ENCODE measurements around the gene MYH14. TPM values are rescaled to one million over a fixed set of nuclear protein-coding genes. Genes with fewer than 3 reads are reported as not detected.
"Not testable (repeated sequence)": the region's sequence is repeated elsewhere in the genome, so short reads cannot be mapped to it uniquely, and the experiment has no call there.

The MYH14 gene
- total RNA-seq, 2 experiments from 2014 or later = not detected

DNA sequence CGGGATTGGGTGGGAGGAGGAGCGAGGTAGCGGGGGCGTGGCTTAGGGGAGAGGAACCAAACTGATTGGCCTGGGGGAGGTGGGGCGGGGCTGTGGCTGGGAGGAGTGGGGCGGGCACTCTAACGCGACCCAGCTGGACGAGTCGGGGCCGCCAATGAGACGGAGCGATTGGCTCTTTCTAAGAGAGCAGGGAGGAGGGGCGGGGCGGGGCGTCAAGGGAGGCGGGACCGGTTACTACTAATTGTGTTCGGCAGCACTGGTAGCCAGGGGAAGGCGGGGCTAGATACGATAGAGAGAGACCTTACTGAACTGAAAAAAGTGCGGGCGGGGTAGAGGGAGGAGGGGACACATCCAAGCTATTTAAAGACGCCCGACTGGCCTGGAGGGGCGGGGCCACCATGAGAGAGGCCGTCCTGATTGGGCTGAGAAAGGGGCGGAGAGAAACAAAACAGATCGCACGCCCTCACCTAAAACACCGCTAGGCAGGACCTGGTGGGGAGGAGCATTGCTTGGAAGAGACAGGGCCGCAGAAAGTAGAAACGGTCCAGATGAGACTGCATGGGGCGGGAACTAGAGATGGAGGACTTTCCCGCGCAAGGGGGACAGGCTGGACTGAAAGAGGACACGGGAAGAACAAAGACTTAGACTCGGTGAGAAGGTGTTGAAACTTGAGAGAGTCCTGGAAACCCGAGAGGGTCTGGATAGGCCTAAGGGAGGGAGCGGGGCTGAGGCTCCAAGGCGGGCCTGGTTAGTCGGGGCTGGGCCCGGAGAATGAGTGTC lies 125.9 kb downstream of the MYH14 start, which contains the start of gene KCNC3:
TSS of gene KCNC3 (minus strand) at position 232 of the 780 bp plus-strand sequence. CDS start 295 bp downstream, outside the sequence.
- H2AFZ ChIP-seq (ENCODE audit: low read length) = no peak within 1 kb of the TSS

DNA sequence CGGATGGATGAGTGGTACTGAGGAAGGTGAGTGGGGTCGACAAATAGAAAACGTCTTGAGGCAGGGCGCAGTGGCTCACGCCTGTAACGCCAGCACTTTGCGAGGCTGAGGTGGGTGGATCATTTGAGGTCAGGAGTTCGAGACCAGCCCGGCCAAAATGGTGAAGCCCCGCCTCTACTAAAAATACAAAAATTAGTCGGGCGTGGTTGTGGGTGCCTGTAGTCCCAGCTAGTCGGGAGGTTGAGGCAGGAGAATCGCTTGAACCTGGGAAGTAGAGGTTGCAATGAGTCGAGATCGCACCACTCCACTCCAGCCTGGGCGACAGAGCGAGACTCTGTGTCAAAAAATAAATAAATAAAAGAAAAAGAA lies 126.5 kb downstream of the MYH14 start:
- H3K27ac ChIP-seq (ENCODE audit: low read depth, low read length, poor library complexity, severe bottlenecking) = peak overlapping the region; percentile 79
- H3K9me2 ChIP-seq (ENCODE audit: insufficient read depth, low read length); DNase-seq (ENCODE audit: low spot score); H3K9me3 ChIP-seq (ENCODE audit: low read length); CTCF ChIA-PET (ENCODE audit: unreplicated experiment); H2AFZ ChIP-seq (ENCODE audit: low read length): not testable (repeated sequence)
- TSS peak; percentile 76 for BruUV-seq (replicated peaks)
- POLR2A ChIA-PET = interaction anchor here (1.0 to 1.1 kb wide), 2 partner anchors 10 to 14 kb away, joined by 3 read pairs; no protein-coding TSS in a partner anchor
- peak overlapping the region; percentile 68 for H3K4me3 ChIP-seq (ENCODE audit: low read depth, low read length, poor library complexity, severe bottlenecking)
- peaks cover 14% of the 10 kb centered on the region for H4K20me1 ChIP-seq (ENCODE audit: insufficient read depth, low read length)
- peaks cover 59% of the 10 kb centered on the region for H3K4me1 ChIP-seq (ENCODE audit: insufficient read depth, low read length, poor library complexity, severe bottlenecking)
- H3K4me2 ChIP-seq (ENCODE audit: low read length) = peak overlapping the region; percentile 67
- intact Hi-C loops (cut with micrococcal nuclease; ENCODE audit: unreplicated experiment) = loop anchor here (2.0 to 10.0 kb wide), 3 partner anchors 15 to 1275 kb away; no protein-coding TSS in a partner anchor
- peaks cover 28% of the 10 kb centered on the region for H3K36me3 ChIP-seq (ENCODE audit: insufficient read depth, low read length)
- peaks cover 39% of the 10 kb centered on the region for H3K79me2 ChIP-seq (ENCODE audit: insufficient read depth, low read depth, low read length)

More for the DNA sequence above, 125.9 kb downstream of the MYH14 start, which contains the start of gene KCNC3:
- Histone ChIP-seq H3K4me2 (ENCODE audit: low read length) (peak within 1 kb of the TSS; percentile 82), H3K4me1 (ENCODE audit: insufficient read depth, low read length, poor library complexity, severe bottlenecking) (peaks cover 59% of the 10 kb centered on the region), H3K79me2 (ENCODE audit: insufficient read depth, low read depth, low read length) (peaks cover 40% of the 10 kb centered on the region), H3K36me3 (ENCODE audit: insufficient read depth, low read length) (peaks cover 26% of the 10 kb centered on the region), H3K9me3 (ENCODE audit: low read length) (no peaks in the 10 kb centered on the region), H3K4me3 (ENCODE audit: low read depth, low read length, poor library complexity, severe bottlenecking) (peak within 1 kb of the TSS; percentile 74), H3K9me2 (ENCODE audit: insufficient read depth, low read length) (no peaks in the 10 kb centered on the region), H4K20me1 (ENCODE audit: insufficient read depth, low read length) (peaks cover 14% of the 10 kb centered on the region), H3K27ac (ENCODE audit: low read depth, low read length, poor library complexity, severe bottlenecking) (peak within 1 kb of the TSS; percentile 79)
- CTCF ChIA-PET (ENCODE audit: unreplicated experiment) = interaction anchor here (0.5 to 1.0 kb wide), 6 partner anchors 11 to 504 kb away, joined by 3 to 15 read pairs (median 4); no protein-coding TSS in a partner anchor
- no TSS peak for BruUV-seq (replicated peaks)
- POLR2A ChIA-PET = interaction anchor here (0.6 to 1.5 kb wide), 7 partner anchors 11 to 304 kb away, joined by 3 to 12 read pairs (median 3); partner anchors contain the start of genes SPIB and ZNF473
- TF ChIP-seq, protein P1, sequence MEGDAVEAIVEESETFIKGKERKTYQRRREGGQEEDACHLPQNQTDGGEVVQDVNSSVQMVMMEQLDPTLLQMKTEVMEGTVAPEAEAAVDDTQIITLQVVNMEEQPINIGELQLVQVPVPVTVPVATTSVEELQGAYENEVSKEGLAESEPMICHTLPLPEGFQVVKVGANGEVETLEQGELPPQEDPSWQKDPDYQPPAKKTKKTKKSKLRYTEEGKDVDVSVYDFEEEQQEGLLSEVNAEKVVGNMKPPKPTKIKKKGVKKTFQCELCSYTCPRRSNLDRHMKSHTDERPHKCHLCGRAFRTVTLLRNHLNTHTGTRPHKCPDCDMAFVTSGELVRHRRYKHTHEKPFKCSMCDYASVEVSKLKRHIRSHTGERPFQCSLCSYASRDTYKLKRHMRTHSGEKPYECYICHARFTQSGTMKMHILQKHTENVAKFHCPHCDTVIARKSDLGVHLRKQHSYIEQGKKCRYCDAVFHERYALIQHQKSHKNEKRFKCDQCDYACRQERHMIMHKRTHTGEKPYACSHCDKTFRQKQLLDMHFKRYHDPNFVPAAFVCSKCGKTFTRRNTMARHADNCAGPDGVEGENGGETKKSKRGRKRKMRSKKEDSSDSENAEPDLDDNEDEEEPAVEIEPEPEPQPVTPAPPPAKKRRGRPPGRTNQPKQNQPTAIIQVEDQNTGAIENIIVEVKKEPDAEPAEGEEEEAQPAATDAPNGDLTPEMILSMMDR (conservative IDR thresholded peaks at IDR 0.05; ENCODE audit: low read length) = no peak
- TF ChIP-seq EZH2phosphoT487 (IDR thresholded peaks at IDR 0.05; ENCODE audit: borderline replicate concordance, low read depth, low read length) = no peak
- intact Hi-C loops (cut with micrococcal nuclease; ENCODE audit: unreplicated experiment) = loop anchor here (2.0 to 10.0 kb wide), 2 partner anchors 77 to 1275 kb away; no protein-coding TSS in a partner anchor
- DNase-seq (ENCODE audit: low spot score) = peak; percentile 100

DNA sequence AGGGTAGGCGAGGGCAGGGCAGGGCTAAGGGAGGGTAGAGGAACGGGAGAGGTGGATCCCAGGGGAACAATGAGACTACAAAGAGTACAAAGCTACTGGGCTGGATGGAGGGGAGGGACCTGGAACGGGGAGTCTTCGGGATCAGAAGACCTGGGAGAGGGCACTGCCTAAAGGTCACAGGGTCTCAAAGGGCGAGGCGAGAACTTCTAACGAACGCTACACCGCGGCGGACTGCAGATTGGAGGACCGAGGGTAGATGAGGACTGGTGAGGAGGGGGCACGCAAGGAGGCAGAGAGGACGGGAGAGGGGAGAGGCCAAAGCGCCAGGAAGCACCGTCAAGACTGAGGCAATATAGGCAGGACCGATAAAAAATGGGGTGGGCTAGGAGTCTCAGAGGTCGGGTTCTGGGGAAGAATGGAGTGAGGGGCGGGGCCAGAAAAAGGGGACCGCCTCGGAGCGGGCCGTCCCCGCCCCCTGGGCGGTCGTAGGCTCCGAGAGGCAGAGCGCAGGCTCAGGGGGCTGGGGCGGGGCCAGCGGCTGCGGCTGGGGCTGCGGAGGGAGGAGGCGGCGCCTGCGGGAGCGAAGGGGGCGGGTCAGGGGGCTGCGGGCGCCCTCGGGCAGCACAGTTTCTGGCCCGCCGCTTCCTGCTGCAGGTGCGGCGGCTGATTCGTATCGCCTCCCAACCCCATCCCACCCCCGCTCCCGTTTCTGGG lies 127.1 kb downstream of the MYH14 start:
- no TSS peak for BruUV-seq (replicated peaks)
- DNase-seq (ENCODE audit: low spot score) = peak; percentile 95
- intact Hi-C loops (cut with micrococcal nuclease; ENCODE audit: unreplicated experiment) = loop anchor here (2.0 kb wide), 1 partner anchor 14 kb away; no protein-coding TSS in a partner anchor

More for the DNA sequence above, 127.1 kb downstream of the MYH14 start:
- TF ChIP-seq, protein P1 (conservative IDR thresholded peaks at IDR 0.05; ENCODE audit: low read length) = no peak
- TF ChIP-seq EZH2phosphoT487 (IDR thresholded peaks at IDR 0.05; ENCODE audit: borderline replicate concordance, low read depth, low read length) = no peak
- H3K9me3 ChIP-seq (ENCODE audit: low read length) = no peaks in the 10 kb centered on the region
- H3K27ac ChIP-seq (ENCODE audit: low read depth, low read length, poor library complexity, severe bottlenecking) = peak overlapping the region; percentile 79
- H3K4me2 ChIP-seq (ENCODE audit: low read length) = peak overlapping the region; percentile 95
- H2AFZ ChIP-seq (ENCODE audit: low read length) = no peak overlapping the region
- peaks cover 35% of the 10 kb centered on the region for H3K79me2 ChIP-seq (ENCODE audit: insufficient read depth, low read depth, low read length)
- H4K20me1 ChIP-seq (ENCODE audit: insufficient read depth, low read length) = peaks cover 14% of the 10 kb centered on the region; the same call in 1 of the 2 replicates
- H3K36me3 ChIP-seq (ENCODE audit: insufficient read depth, low read length) = peaks cover 34% of the 10 kb centered on the region
- H3K4me1 ChIP-seq (ENCODE audit: insufficient read depth, low read length, poor library complexity, severe bottlenecking) = peaks cover 59% of the 10 kb centered on the region
- CTCF ChIA-PET (ENCODE audit: unreplicated experiment) = no interaction called here
- H3K4me3 ChIP-seq (ENCODE audit: low read depth, low read length, poor library complexity, severe bottlenecking) = peak overlapping the region; percentile 68
- POLR2A ChIA-PET = interaction anchor here (0.6 to 1.1 kb wide), 2 partner anchors 14 to 1001 kb away, joined by 3 read pairs; no protein-coding TSS in a partner anchor
- H3K9me2 ChIP-seq (ENCODE audit: insufficient read depth, low read length) = no peaks in the 10 kb centered on the region
